Neural crest cell (in vitro differentiated cells): Measurements from ENCODE around the gene DHRS12. TPM values are rescaled to one million over a fixed set of nuclear protein-coding genes. Genes with fewer than 3 reads are reported as not detected.

Experiments
- DNase-seq: peaks from one replicate; pipeline ENCODE4 v3.0.0; 2021; ENCODE audit warnings: low read depth, mixed read lengths, low spot score
- H3K27ac Mint-ChIP-seq: one replicate; pipeline ENCODE4 v1.8.0; 2021; ENCODE audit warnings: mild to moderate bottlenecking, mixed read lengths; ENCODE audit not compliant: unreplicated experiment
- H3K27me3 Mint-ChIP-seq: 2 replicates; pipeline ENCODE4 v1.8.0; 2021; ENCODE audit warnings: low read depth, mild to moderate bottlenecking, mixed read lengths
- H3K36me3 Mint-ChIP-seq: 2 replicates; pipeline ENCODE4 v1.8.0; 2021; ENCODE audit warnings: low read depth, mild to moderate bottlenecking, mixed read lengths
- H3K4me1 Mint-ChIP-seq: 2 replicates; pipeline ENCODE4 v1.8.0; 2021; ENCODE audit warnings: mixed read lengths
- H3K4me3 Mint-ChIP-seq: one replicate; pipeline ENCODE4 v1.8.0; 2021; ENCODE audit warnings: mild to moderate bottlenecking, mixed read lengths
- H3K9me3 Mint-ChIP-seq: 2 replicates; pipeline ENCODE4 v1.8.0; 2021; ENCODE audit warnings: mixed read lengths
- total RNA-seq: library from RNA; stranded (reverse); gene quantifications from 2 replicates; pipeline ENCODE4 v1.2.1, GENCODE V29; 2021
- TF ChIP-seq, protein P1 (sequence below): fragments of 200-600 bp; sonication (generic); conservative IDR thresholded peaks from 2 replicates; pipeline ENCODE4 v1.5.0; 2021; ENCODE audit warnings: antibody characterized with exemption, mild to moderate bottlenecking

The DHRS12 gene
- total RNA-seq, 1 donor from 2014 or later, result 9.3 TPM

DNA sequence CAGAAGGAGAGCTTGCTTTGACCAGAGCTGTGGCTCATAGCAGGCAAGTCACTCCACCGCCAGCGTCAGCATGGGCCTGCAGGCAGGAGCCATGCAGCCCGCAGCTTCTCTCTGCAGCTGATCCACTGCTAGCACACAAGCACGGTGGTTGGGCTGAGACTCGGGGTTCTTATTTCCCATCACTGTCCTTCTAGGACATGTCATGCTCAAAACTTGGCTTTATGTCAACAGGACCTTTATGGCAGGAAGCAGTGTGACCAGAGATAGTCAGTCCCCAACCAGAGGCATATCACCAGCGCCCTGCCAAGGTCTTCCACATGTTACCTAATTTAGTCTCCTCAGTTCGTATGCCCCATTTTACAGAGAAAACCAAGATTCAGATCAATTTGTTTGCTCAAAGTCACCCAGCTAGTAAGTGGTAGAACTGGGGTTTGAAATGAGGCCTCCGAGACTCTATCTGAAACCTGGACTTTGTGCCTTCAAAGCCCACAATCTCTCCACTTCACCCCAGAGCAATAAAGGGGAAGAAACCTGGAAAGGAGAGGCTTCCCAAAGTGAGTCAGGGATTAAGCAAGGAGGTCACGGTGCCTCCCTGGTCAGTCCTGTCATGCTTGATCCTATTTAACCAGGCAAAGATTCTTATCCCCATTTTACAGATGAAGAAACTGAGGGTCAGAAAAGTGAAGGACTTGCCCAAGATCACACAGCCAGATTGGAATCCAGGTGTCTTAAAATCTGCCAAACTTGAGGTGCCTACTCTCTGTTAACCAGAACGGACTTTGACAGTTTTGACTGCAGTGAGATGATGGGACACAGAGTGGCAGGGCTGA is 36.0 kb upstream of the DHRS12 start:
- Mint-ChIP-seq H3K27ac (no peak overlapping the region), H3K4me3 (no peak overlapping the region), H3K9me3 (no peaks in the 10 kb centered on the region), H3K36me3 (no peaks in the 10 kb centered on the region), H3K4me1 (peaks cover 16% of the 10 kb centered on the region), H3K27me3 (no peaks in the 10 kb centered on the region)
- DNase-seq, result no peak
- TF ChIP-seq, protein P1, sequence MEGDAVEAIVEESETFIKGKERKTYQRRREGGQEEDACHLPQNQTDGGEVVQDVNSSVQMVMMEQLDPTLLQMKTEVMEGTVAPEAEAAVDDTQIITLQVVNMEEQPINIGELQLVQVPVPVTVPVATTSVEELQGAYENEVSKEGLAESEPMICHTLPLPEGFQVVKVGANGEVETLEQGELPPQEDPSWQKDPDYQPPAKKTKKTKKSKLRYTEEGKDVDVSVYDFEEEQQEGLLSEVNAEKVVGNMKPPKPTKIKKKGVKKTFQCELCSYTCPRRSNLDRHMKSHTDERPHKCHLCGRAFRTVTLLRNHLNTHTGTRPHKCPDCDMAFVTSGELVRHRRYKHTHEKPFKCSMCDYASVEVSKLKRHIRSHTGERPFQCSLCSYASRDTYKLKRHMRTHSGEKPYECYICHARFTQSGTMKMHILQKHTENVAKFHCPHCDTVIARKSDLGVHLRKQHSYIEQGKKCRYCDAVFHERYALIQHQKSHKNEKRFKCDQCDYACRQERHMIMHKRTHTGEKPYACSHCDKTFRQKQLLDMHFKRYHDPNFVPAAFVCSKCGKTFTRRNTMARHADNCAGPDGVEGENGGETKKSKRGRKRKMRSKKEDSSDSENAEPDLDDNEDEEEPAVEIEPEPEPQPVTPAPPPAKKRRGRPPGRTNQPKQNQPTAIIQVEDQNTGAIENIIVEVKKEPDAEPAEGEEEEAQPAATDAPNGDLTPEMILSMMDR, result no peak

DNA sequence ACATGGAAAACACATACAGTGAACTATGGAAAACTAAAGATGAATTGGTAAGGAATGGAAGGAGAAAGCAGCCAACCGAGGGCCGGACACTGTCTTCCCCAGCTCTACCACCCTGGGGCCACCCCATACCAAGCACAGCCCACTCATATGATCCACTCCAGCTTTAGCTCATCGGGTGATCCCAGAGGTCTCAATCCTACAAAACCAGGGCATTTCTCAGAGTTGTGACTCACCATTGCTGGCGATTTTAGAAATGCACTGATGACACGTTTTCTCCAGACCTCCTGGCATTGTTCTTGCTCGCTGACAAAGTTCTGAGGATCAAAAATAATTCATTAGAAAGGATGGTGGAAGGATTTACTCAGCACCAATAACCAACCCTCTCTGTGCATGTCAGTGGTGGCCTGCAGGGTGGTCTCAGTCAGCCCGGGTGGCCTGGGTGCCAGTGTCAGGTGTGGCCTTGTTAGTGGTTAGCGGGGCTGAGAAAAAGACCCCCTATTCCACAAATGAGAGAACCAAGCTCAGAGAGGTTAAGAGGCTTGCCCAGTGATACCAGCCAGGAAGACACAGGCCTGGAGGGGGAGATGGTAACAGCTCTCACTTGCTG is 34.4 kb upstream of the DHRS12 start:
- H3K27me3 Mint-ChIP-seq, result no peaks in the 10 kb centered on the region
- DNase-seq, result no peak
- TF ChIP-seq, protein P1, result no peak
- H3K4me3 Mint-ChIP-seq, result no peak overlapping the region
- H3K9me3 Mint-ChIP-seq, result no peaks in the 10 kb centered on the region
- H3K36me3 Mint-ChIP-seq, result no peaks in the 10 kb centered on the region
- peaks cover 5% of the 10 kb centered on the region for H3K4me1 Mint-ChIP-seq
- no peak overlapping the region for H3K27ac Mint-ChIP-seq

DNA sequence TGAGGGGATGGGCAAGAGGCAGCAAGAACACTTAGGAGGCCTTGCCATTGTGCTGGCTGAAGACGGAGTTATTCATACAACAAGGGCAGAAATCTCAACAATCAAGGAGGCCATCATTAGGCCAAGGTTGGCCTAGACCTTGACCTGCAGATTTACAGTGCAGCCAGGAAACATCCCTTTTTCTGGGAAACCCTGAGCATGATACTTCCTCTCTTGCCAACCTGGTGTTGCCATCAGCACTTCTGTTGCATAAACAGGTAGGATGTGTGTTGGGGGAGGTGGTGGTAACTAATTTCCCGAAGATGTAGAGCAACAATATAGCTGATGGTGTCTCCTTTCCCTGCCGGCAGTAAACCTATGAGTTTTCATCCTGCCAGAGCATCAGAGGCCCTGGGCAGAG is 33.1 kb upstream of the DHRS12 start:
- H3K9me3 Mint-ChIP-seq, result no peaks in the 10 kb centered on the region
- H3K4me3 Mint-ChIP-seq, result no peak overlapping the region
- DNase-seq, result no peak
- no peaks in the 10 kb centered on the region for H3K36me3 Mint-ChIP-seq
- no peak overlapping the region for H3K27ac Mint-ChIP-seq
- no peaks in the 10 kb centered on the region for H3K4me1 Mint-ChIP-seq
- no peaks in the 10 kb centered on the region for H3K27me3 Mint-ChIP-seq
- TF ChIP-seq, protein P1, result no peak

DNA sequence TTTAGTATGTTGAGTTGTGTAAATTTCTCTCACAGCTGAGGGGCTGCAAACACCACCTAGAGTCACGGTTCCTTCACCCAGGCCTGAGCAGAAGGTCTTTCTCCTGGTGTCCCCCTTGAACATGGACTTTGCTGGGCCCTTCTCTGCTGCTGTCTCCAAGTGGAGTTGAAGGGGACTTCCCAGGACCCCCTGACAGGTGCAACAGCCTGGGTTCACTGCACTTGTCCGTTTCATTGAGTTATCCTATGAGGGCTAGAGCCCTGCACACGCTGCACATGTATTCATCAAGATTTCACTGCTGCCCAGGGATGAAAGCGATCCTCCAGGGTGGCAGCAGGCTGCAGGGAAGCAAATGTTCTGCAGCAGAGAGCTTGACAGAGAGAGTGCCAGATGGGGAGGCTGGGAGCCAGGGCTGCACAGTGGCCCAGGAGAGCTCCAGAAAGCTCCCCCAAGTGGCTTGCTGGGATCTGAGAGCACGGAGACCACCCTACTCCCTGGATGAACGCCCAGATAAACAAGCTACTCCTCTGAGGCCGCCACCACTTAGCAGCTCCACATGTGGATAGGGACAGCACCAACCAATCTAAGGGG is 30.7 kb upstream of the DHRS12 start:
- Mint-ChIP-seq H3K27ac (no peak overlapping the region), H3K27me3 (no peaks in the 10 kb centered on the region), H3K9me3 (no peaks in the 10 kb centered on the region), H3K36me3 (no peaks in the 10 kb centered on the region), H3K4me3 (no peak overlapping the region), H3K4me1 (no peaks in the 10 kb centered on the region)
- no peak for DNase-seq
- TF ChIP-seq, protein P1, result no peak

DNA sequence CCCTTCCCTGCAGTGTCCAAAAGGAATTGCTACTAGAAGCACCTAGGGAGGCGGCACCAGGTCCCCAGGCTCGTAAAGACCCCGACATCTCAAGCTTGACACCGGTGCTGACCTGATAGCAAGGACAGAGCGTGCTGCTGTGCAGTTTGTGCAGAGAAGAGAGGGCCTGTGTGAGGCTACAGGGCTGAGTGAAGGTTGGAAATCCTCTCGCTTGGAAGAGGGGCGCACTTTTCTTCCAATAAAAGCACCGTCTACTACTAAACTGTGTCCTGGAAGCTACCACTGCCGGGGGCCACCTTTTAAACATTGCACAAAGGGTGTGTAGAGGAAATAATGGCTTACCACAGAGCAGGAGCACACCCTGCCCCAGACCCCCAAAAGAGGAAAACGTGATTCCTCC is 30.0 kb upstream of the DHRS12 start:
- DNase-seq, result no peak
- Mint-ChIP-seq H3K4me3 (no peak overlapping the region), H3K4me1 (no peaks in the 10 kb centered on the region), H3K27ac (no peak overlapping the region), H3K36me3 (no peaks in the 10 kb centered on the region), H3K9me3 (no peaks in the 10 kb centered on the region), H3K27me3 (no peaks in the 10 kb centered on the region)
- TF ChIP-seq, protein P1, result no peak
